NK-92 (cell line): ENCODE measurements around the gene GNAQ.
"Not testable (repeated sequence)": the region's sequence is repeated elsewhere in the genome, so short reads cannot be mapped to it uniquely, and the experiment has no call there.

Source experiments
- DNase-seq: peaks from one replicate; lab custom pipeline; 2025; ENCODE audit not compliant: unreplicated experiment; lab: John Stamatoyannopoulos, UW

Gene GNAQ

GRCh38 chr9:77793849-77794248 lies 237.8 kb downstream of the GNAQ start:
- DNase-seq, result no peak

- no peak for DNase-seq
Observed at GRCh38 chr9:77789891-77790290, 241.7 kb downstream of the GNAQ start.

- no peak for DNase-seq
Observed at GRCh38 chr9:77785341-77785740, 246.3 kb downstream of the GNAQ start.

- no peak for DNase-seq
Observed at GRCh38 chr9:77783518-77783917, 248.1 kb downstream of the GNAQ start.

GRCh38 chr9:77779010-77779409 lies 252.6 kb downstream of the GNAQ start:
- DNase-seq, result no peak

GRCh38 chr9:77773381-77773780 lies 258.2 kb downstream of the GNAQ start:
- no peak for DNase-seq

GRCh38 chr9:77772646-77773045 lies 259.0 kb downstream of the GNAQ start:
- no peak for DNase-seq

GRCh38 chr9:77771171-77771570 lies 260.4 kb downstream of the GNAQ start:
- no peak for DNase-seq

GRCh38 chr9:77770340-77770739 lies 261.3 kb downstream of the GNAQ start:
- DNase-seq, result no peak

GRCh38 chr9:77769246-77769645 lies 262.4 kb downstream of the GNAQ start:
- DNase-seq, result no peak

- no peak for DNase-seq
Observed at GRCh38 chr9:77766587-77766986, 265.0 kb downstream of the GNAQ start.

- no peak for DNase-seq
Observed at GRCh38 chr9:77765781-77766259, 265.8 kb downstream of the GNAQ start.

GRCh38 chr9:77764894-77765780 lies 266.5 kb downstream of the GNAQ start:
- DNase-seq, result no peak

GRCh38 chr9:77763566-77763965 lies 268.0 kb downstream of the GNAQ start:
- no peak for DNase-seq

- DNase-seq, result not testable (repeated sequence)
Observed at GRCh38 chr9:77760919-77761318, 270.7 kb downstream of the GNAQ start.

- no peak for DNase-seq
Observed at GRCh38 chr9:77759391-77759790, 272.2 kb downstream of the GNAQ start.

GRCh38 chr9:77756449-77756848 lies 275.2 kb downstream of the GNAQ start:
- no peak for DNase-seq

GRCh38 chr9:77753180-77753579 lies 278.4 kb downstream of the GNAQ start:
- DNase-seq, result no peak

- no peak for DNase-seq
Observed at GRCh38 chr9:77752554-77752953, 279.1 kb downstream of the GNAQ start.

- no peak for DNase-seq
Observed at GRCh38 chr9:77751341-77752091, 280.1 kb downstream of the GNAQ start.

- DNase-seq, result no peak
Observed at GRCh38 chr9:77750981-77751340, 280.6 kb downstream of the GNAQ start.

- no peak for DNase-seq
Observed at GRCh38 chr9:77750284-77750683, 281.3 kb downstream of the GNAQ start.
